HG03280 (cell line): ENCODE measurements around the gene TOR1AIP1.
"Not testable (repeated sequence)": the region's sequence is repeated elsewhere in the genome, so short reads cannot be mapped to it uniquely, and the experiment has no call there.

Experiments
- ATAC-seq: cut with Tn5 transposase; IDR thresholded peaks from one replicate; pipeline ENCODE4 v1.9.1; 2021; ENCODE audit warnings: mild to moderate bottlenecking, moderate library complexity; ENCODE audit not compliant: unreplicated experiment

Gene TOR1AIP1

GRCh38 chr1:179882253-179883039, at the start of gene TOR1AIP1:
Gene TOR1AIP1, plus strand, starts transcription at chr1:179882285. Its CDS starts 218 bp downstream, at chr1:179882503.
- peak; percentile 74 for ATAC-seq

- not testable (repeated sequence) for ATAC-seq
These were observed 45.2 kb upstream of the TOR1AIP1 start for GRCh38 chr1:179836686-179837445.

DNA sequence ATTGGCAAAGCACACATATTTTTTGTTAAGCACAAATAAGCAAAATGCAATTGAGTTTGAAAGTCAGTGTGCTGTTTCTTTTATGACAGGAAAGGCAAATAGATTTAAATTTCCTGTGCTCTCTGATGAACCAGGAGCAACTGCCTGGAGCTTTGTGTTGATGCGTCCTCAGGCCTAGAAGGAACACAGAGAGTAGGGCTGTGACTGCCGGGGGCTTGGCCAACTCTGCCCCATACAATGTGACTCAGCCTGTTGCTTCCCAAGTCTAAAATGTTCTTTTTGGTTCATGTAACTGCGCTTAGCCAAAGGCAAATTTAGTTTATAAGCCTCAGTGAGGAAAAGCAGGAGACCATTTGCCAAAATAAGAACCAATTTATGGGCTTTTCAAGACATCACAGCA, 42.0 kb upstream of the TOR1AIP1 start:
- ATAC-seq = no peak

- ATAC-seq = no peak
These were observed 33.9 kb upstream of the TOR1AIP1 start for GRCh38 chr1:179848233-179848632.

GRCh38 chr1:179853102-179853501, 29.0 kb upstream of the TOR1AIP1 start:
- ATAC-seq = no peak

- ATAC-seq = not testable (repeated sequence)
These were observed 26.3 kb upstream of the TOR1AIP1 start for GRCh38 chr1:179855831-179856230.

- no peak for ATAC-seq
These were observed 25.8 kb upstream of the TOR1AIP1 start for GRCh38 chr1:179856296-179856695.

- no peak for ATAC-seq
These were observed 25.1 kb upstream of the TOR1AIP1 start for GRCh38 chr1:179857009-179857408.

- no peak for ATAC-seq
These were observed 21.4 kb upstream of the TOR1AIP1 start for GRCh38 chr1:179860652-179861051.

GRCh38 chr1:179865377-179865776, 16.7 kb upstream of the TOR1AIP1 start:
- ATAC-seq = no peak

DNA sequence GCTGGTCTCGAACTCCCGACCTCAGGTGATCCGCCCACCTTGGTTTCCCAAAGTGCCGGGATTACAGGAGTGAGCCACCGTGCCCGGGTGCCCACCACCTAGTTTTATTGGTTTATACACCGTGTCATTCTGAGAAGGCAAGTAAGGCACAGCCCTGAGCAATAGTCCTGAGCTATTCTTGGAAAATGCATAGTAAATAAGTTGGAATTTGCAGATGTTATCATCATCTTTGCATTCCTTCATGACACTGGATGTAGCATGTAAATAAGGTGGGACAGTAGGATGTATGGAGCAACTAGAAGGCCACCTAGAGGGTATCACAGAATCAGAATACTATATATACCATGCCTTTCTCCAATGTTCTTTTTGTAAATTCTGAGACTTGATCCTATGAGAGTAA, 15.5 kb upstream of the TOR1AIP1 start:
- ATAC-seq = no peak

GRCh38 chr1:179867493-179868330, 14.4 kb upstream of the TOR1AIP1 start:
- ATAC-seq = peak; percentile 73

DNA sequence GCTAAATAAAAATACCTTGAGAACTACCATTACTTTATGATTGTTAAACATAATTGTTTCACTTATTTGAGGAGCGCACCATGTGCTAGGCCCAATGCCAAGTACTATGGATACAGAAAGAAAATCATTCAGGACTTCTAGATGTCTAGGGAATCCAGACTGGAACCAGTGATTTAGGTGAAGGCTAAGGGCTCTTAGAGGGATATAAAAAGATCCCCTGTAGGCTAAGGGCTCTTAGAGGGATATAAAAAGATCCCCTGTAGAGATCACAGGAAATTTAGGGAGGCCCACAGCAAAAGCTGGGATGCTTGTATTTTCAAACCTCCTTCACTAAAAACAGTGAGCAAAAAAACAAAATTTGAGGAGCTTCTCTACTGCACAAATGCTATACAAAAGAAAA, 11.2 kb upstream of the TOR1AIP1 start:
- no peak for ATAC-seq

DNA sequence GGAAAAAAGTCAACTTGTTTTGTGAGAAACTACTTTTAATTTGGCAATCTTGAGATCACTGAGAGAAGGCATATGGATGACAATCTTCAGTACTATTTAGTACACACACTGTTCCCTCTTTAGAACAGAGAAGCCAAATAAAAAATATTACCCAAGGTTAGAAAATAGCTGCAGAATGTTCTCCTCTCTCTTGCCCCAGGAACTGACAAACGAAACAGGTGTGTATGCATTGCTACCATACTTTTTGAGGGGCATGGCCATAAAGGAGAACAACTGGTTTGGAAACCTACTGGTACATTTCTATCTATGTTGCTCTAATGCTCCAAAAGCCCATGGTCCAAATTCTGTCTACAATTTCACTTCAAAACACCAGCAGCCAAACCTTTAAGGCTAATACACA, 10.1 kb upstream of the TOR1AIP1 start:
- no peak for ATAC-seq

- ATAC-seq = no peak
These were observed 9.5 kb upstream of the TOR1AIP1 start for GRCh38 chr1:179872558-179872957.

DNA sequence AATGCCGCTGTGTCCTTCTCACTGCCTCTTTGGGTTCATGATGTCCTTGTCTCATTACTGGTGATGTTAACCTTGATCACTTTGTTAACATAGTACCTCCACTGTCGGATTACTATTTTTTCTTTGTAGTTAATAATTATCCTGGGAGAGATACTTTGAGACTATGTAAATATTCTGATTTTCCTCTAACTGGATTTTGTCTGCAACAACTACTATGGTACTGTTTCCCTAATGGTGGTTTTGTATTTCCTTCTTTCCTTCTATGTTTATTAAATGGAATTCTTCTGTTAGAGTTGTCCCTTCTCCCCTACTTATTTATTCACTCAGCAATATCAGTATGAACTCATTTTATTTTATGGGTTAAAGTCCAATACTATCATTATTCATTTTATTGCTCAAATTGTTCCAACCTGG, 8.6 kb upstream of the TOR1AIP1 start:
- no peak for ATAC-seq

DNA sequence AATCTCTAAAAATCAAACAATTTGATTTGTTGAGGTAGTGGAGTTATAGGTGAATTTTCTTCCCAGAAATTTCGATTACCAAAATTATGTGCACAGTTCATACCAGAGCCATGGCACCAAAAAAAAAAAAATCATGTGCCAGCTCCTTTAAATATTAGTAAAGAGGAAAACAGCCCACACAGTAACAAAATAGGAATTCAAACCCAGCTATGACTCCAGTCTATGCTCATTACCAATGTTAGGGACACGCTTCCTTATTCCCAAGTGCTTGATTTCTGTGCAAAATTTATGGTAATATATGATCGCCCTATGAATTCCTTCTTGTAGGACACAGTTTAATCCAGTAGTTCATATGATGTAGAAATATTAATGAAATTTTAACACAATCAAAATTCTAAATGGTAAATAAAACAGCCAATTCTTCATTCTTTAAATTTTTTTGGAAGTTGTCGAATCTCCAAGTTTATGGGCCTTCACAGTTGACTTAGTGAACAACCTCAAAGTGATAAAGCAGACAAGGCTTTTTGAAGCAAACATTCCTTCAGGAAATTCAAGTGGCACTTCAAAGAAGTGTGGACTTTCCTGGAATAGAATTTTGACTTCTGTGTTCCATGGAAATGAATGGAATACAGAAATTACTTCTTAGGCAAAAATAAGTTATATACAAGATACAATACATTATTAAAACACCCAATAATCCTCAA, 6.3 kb upstream of the TOR1AIP1 start:
- ATAC-seq = no peak

- ATAC-seq = no peak
These were observed 5.8 kb upstream of the TOR1AIP1 start for GRCh38 chr1:179876300-179876715.

- ATAC-seq = peak; percentile 62
These were observed 4.4 kb upstream of the TOR1AIP1 start, which contains the start of gene TOR1AIP2 for GRCh38 chr1:179877586-179878265. Gene TOR1AIP2, minus strand, starts transcription at chr1:179877803. Its CDS starts 25,138 bp downstream, at chr1:179852665.

GRCh38 chr1:179879797-179880196, 2.3 kb upstream of the TOR1AIP1 start:
- no peak for ATAC-seq
